Keratinocyte (primary cell): ENCODE measurements around the gene TOPAZ1.

Experiments used
- EZH2 ChIP-seq: IDR thresholded peaks from one replicate; pipeline ENCODE4 v1.6.1; 2012; ENCODE audit warnings: inconsistent platforms, mild to moderate bottlenecking, low read length, moderate library complexity
- TF ChIP-seq, protein P1 (sequence below), 3 experiments: IDR thresholded peaks in 1 of 3; conservative IDR thresholded peaks in 1 of 3; optimal IDR thresholded peaks in 1 of 3; 2 replicates in 2 of 3; 3 replicates in 1 of 3; pipeline versions ENCODE3 to v1.5.1; 2011; ENCODE audit warnings: low read length in 3 of 3, mild to moderate bottlenecking in 3 of 3, moderate library complexity in 2 of 3, control low read depth in 1 of 3, inconsistent platforms in 1 of 3; ENCODE audit not compliant: insufficient read depth in 2 of 3; ENCODE audit errors: extremely low read depth in 1 of 3

DNA sequence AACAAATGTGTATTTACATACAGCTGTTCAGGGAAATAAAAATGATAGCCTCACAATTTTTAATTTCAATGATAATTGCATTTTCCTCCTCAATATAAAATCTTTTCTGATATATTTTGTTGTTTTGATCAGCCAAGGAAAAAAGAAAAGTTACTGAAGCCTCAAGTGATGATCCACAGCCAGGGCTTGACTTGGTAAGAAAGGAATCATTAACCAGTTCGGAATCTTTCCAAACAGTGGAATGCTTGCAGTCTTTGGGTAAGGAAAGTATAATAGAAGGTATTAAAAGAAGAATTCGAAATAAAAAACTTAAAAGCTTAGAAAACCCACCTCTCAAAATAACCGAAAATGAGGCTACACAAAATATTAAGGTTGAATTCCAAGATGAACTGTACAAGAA lies 1.0 kb downstream of the TOPAZ1 start:
- TF ChIP-seq, protein P1, sequence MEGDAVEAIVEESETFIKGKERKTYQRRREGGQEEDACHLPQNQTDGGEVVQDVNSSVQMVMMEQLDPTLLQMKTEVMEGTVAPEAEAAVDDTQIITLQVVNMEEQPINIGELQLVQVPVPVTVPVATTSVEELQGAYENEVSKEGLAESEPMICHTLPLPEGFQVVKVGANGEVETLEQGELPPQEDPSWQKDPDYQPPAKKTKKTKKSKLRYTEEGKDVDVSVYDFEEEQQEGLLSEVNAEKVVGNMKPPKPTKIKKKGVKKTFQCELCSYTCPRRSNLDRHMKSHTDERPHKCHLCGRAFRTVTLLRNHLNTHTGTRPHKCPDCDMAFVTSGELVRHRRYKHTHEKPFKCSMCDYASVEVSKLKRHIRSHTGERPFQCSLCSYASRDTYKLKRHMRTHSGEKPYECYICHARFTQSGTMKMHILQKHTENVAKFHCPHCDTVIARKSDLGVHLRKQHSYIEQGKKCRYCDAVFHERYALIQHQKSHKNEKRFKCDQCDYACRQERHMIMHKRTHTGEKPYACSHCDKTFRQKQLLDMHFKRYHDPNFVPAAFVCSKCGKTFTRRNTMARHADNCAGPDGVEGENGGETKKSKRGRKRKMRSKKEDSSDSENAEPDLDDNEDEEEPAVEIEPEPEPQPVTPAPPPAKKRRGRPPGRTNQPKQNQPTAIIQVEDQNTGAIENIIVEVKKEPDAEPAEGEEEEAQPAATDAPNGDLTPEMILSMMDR (optimal IDR thresholded peaks at IDR 0.05 in 1 of 3, IDR thresholded peaks at IDR 0.05 in 1 of 3, conservative IDR thresholded peaks at IDR 0.05 in 1 of 3; ENCODE audit: extremely low read depth in 1 of 3, insufficient read depth in 2 of 3, low read length in 3 of 3) = no peak
- TF ChIP-seq EZH2 = no peak
